ENCODE data around the gene RXFP4. TPM values are rescaled to one million over a fixed set of nuclear protein-coding genes. Genes with fewer than 3 reads are reported as not detected.
A peak's percentile ranks its signal among the peaks of the same experiment; 100 is the strongest.

The RXFP4 gene
- polyA plus RNA-seq, 2 of the 4 experiments (the other 2 are of a cell fraction), result 0.06 to 0.12 TPM

- WGBS (ENCODE audit: missing lambda C conversion rate), result 18% methylated on average over 5 of the region's 5 CpGs
- CTCF ChIA-PET, result interaction anchor here (1.1 to 24.7 kb wide), 10 partner anchors 11 to 89 kb away, joined by 3 to 423 read pairs (median 9); partner anchors contain the start of gene RXFP4
- Histone ChIP-seq H3K4me2 (peak overlapping the region; percentile 93), H3K9me3 (no peaks in the 10 kb centered on the region), H3K27ac (peak overlapping the region; percentile 98 to 99), H3K4me1 (peaks cover 73% of the 10 kb centered on the region), H3K4me3 (peak overlapping the region; percentile 90)
- DNase-seq (ENCODE audit: low read depth in 1 of 2, low spot score in 1 of 2) (no peak), ATAC-seq (peak; percentile 15 to 51; a peak in 4 of 6 replicates), FAIRE-seq (no peak)
- TF ChIP-seq HOXB13 (CRISPR knock-in tag; IDR thresholded peaks at IDR 0.05; ENCODE audit: low read depth), result no peak
- no peak for TF ChIP-seq HES2 (IDR thresholded peaks at IDR 0.05)
- no peak for TF ChIP-seq HEYL (CRISPR knock-in tag; IDR thresholded peaks at IDR 0.05)
- TF ChIP-seq SREBF2 (IDR thresholded peaks at IDR 0.05), result no peak
- no peak for TF ChIP-seq CHD4 (IDR thresholded peaks at IDR 0.05; ENCODE audit: borderline replicate concordance)
- TF ChIP-seq ATOH8 (CRISPR knock-in tag; IDR thresholded peaks at IDR 0.05; ENCODE audit: low read depth), result no peak
- no peak for TF ChIP-seq ELK1 (IDR thresholded peaks at IDR 0.05; ENCODE audit: low read depth, low read length)
- no peak for TF ChIP-seq MAX (IDR thresholded peaks at IDR 0.05)
- no peak for TF ChIP-seq E2F6 (IDR thresholded peaks at IDR 0.05; ENCODE audit: borderline replicate concordance, low read depth)
- no peak for TF ChIP-seq JUNB (IDR thresholded peaks at IDR 0.05)
- TF ChIP-seq RFX5 (IDR thresholded peaks at IDR 0.05), result no peak
- no peak for TF ChIP-seq FOSL2 (IDR thresholded peaks at IDR 0.05)
- no peak for TF ChIP-seq FOSL2 (CRISPR knock-in tag; IDR thresholded peaks at IDR 0.05)
- no peak for TF ChIP-seq KDM1A (IDR thresholded peaks at IDR 0.05; ENCODE audit: low read depth)
- TF ChIP-seq EHF (CRISPR knock-in tag; IDR thresholded peaks at IDR 0.05), result no peak
- TF ChIP-seq MYC (IDR thresholded peaks at IDR 0.05; ENCODE audit: borderline replicate concordance, low read length), result no peak
- no peak for TF ChIP-seq GATA3 (IDR thresholded peaks at IDR 0.05; ENCODE audit: borderline replicate concordance)
- no peak for TF ChIP-seq USF2 (IDR thresholded peaks at IDR 0.05)
- no peak for TF ChIP-seq KDM5A (IDR thresholded peaks at IDR 0.05)
- no peak for TF ChIP-seq EP300 (IDR thresholded peaks at IDR 0.05)
- POLR2A ChIA-PET, result no interaction called here
Measured at GRCh38 chr1:155976913-155977689, 35.7 kb downstream of the RXFP4 start.

GRCh38 chr1:155977690-155978324 lies 36.4 kb downstream of the RXFP4 start:
- Histone ChIP-seq H3K9me3 (no peaks in the 10 kb centered on the region), H3K27ac (peak overlapping the region; percentile 98 to 99), H3K4me1 (peaks cover 73% of the 10 kb centered on the region), H3K4me3 (peak overlapping the region; percentile 90), H3K4me2 (peak overlapping the region; percentile 93)
- ATAC-seq (peak; percentile 24 to 63; a peak in 5 of 6 replicates), DNase-seq (ENCODE audit: low read depth in 1 of 2, low spot score in 1 of 2) (peak in 1 of 2 experiments; percentile 33), FAIRE-seq (no peak)
- WGBS (ENCODE audit: missing lambda C conversion rate), result under 1% methylated on average over 18 of the region's 52 CpGs
- POLR2A ChIA-PET, result interaction anchor here (0.6 to 1.3 kb wide), 9 partner anchors 15 to 75 kb away, joined by 3 to 9 read pairs (median 4); partner anchors contain the start of gene KHDC4
- CTCF ChIA-PET, result interaction anchor here (0.6 to 24.7 kb wide), 11 partner anchors 8 to 384 kb away, joined by 3 to 423 read pairs (median 7); partner anchors contain the start of gene RXFP4
- TF ChIP-seq ZSCAN20 (CRISPR knock-in tag; IDR thresholded peaks at IDR 0.05) (no peak), TFCP2L1 (CRISPR knock-in tag; IDR thresholded peaks at IDR 0.05) (no peak), MAX (IDR thresholded peaks at IDR 0.05) (no peak), HEYL (CRISPR knock-in tag; IDR thresholded peaks at IDR 0.05) (no peak), PBX3 (IDR thresholded peaks at IDR 0.05) (no peak), USF2 (IDR thresholded peaks at IDR 0.05) (no peak), MAFK (IDR thresholded peaks at IDR 0.05; ENCODE audit: partially characterized antibody) (no peak), HES2 (IDR thresholded peaks at IDR 0.05) (no peak), SREBF2 (IDR thresholded peaks at IDR 0.05) (no peak), EHMT2 (IDR thresholded peaks at IDR 0.05; ENCODE audit: low read depth) (no peak), EP300 (IDR thresholded peaks at IDR 0.05) (no peak), NPAS2 (CRISPR knock-in tag; IDR thresholded peaks at IDR 0.05; ENCODE audit: borderline replicate concordance) (no peak), HDAC2 (IDR thresholded peaks at IDR 0.05) (no peak), CHD2 (IDR thresholded peaks at IDR 0.05; ENCODE audit: low read length, partially characterized antibody) (no peak), POLR2A (IDR thresholded peaks at IDR 0.05; ENCODE audit: low read length) (no peak), HOXA7 (CRISPR knock-in tag; IDR thresholded peaks at IDR 0.05) (no peak)
